ENCODE data around the gene KLLN.
"Not testable (repeated sequence)": the region's sequence is repeated elsewhere in the genome, so short reads cannot be mapped to it uniquely, and the experiment has no call there.

KLLN gene

GRCh38 chr10:87863053-87863943, at the start of gene KLLN, which contains the start of gene PTEN:
Gene KLLN, minus strand, starts transcription at chr10:87863533. Its CDS starts 1,046 bp downstream, at chr10:87862487.
Gene PTEN, plus strand, starts transcription at chr10:87863625. Its CDS starts 845 bp downstream, at chr10:87864470.
- DNase-seq = peak; percentile 89

- DNase-seq = not testable (repeated sequence)
Observed at GRCh38 chr10:87903396-87903795, 40.1 kb upstream of the KLLN start.

GRCh38 chr10:87897957-87898356, 34.6 kb upstream of the KLLN start:
- not testable (repeated sequence) for DNase-seq

- no peak for DNase-seq
Observed at GRCh38 chr10:87896216-87896615, 32.9 kb upstream of the KLLN start.

- DNase-seq = no peak
Observed at GRCh38 chr10:87895430-87895829, 32.1 kb upstream of the KLLN start.

- DNase-seq = no peak
Observed at GRCh38 chr10:87887548-87888289, 24.4 kb upstream of the KLLN start.

- DNase-seq = no peak
Observed at GRCh38 chr10:87887146-87887545, 23.8 kb upstream of the KLLN start.

GRCh38 chr10:87886635-87887034, 23.3 kb upstream of the KLLN start:
- DNase-seq = no peak

GRCh38 chr10:87882555-87883294, 19.4 kb upstream of the KLLN start:
- DNase-seq = no peak

- not testable (repeated sequence) for DNase-seq
Observed at GRCh38 chr10:87881373-87882059, 18.2 kb upstream of the KLLN start.

GRCh38 chr10:87880336-87880735, 17.0 kb upstream of the KLLN start:
- no peak for DNase-seq

GRCh38 chr10:87878664-87879459, 15.5 kb upstream of the KLLN start:
- no peak for DNase-seq

- DNase-seq = no peak
Observed at GRCh38 chr10:87875929-87876571, 12.7 kb upstream of the KLLN start.

GRCh38 chr10:87873656-87874055, 10.3 kb upstream of the KLLN start:
- DNase-seq = no peak

GRCh38 chr10:87872828-87873227, 9.5 kb upstream of the KLLN start:
- DNase-seq = no peak

- DNase-seq = no peak
Observed at GRCh38 chr10:87869773-87870551, 6.6 kb upstream of the KLLN start.

- not testable (repeated sequence) for DNase-seq
Observed at GRCh38 chr10:87869139-87869538, 5.8 kb upstream of the KLLN start.

GRCh38 chr10:87868277-87868676, 4.9 kb upstream of the KLLN start:
- no peak for DNase-seq

GRCh38 chr10:87867453-87867852, 4.1 kb upstream of the KLLN start:
- DNase-seq = no peak

GRCh38 chr10:87866412-87866974, 3.2 kb upstream of the KLLN start:
- no peak for DNase-seq

All from retina (tissue), 1 donor.